ENCODE measurements around the gene EFTUD2. TPM values are rescaled to one million over a fixed set of nuclear protein-coding genes. Genes with fewer than 3 reads are reported as not detected.

EFTUD2 gene
- total RNA-seq, 4 donors from 2014 or later: 65.0 to 116 (median 81.3) TPM

GRCh38 chr17:44865231-44865660 lies 34.0 kb downstream of the EFTUD2 start:
- H3K27ac ChIP-seq: no peak overlapping the region
- ATAC-seq (peak; percentile 42 to 49), DNase-seq (peak; percentile 20 to 31)
- H3K27me3 ChIP-seq: no peaks in the 10 kb centered on the region
- peaks cover 0 to 92% of the 10 kb centered on the region in 2 donors for H3K36me3 ChIP-seq
- TF ChIP-seq CTCF (IDR thresholded peaks at IDR 0.05 in 4 of 5, conservative IDR thresholded peaks at IDR 0.05 in 1 of 5) (peak; percentile 70 to 88 (median 78)), POLR2A (IDR thresholded peaks at IDR 0.05) (no peak)
- H3K4me3 ChIP-seq: no peak overlapping the region
- in situ Hi-C loops (cut with MboI; ENCODE audit: low sequenced_read_pairs in 4 of 4) (loop anchor here (5.0 to 10.0 kb wide), 3 partner anchors 88 to 93 kb away; no protein-coding TSS in a partner anchor), intact Hi-C loops (cut with DNase I; ENCODE audit: low total_unique reads) (loop anchor here (1.0 kb wide), 1 partner anchor 90 kb away; no protein-coding TSS in a partner anchor)
- no peaks in the 10 kb centered on the region for H3K4me1 ChIP-seq
- H3K9me3 ChIP-seq: no peaks in the 10 kb centered on the region

- H3K36me3 ChIP-seq: peaks cover 0 to 92% of the 10 kb centered on the region in 2 donors
- H3K4me3 ChIP-seq: no peak overlapping the region
- H3K4me1 ChIP-seq: no peaks in the 10 kb centered on the region
- in situ Hi-C loops (cut with MboI; ENCODE audit: low sequenced_read_pairs in 4 of 4) (loop anchor here (5.0 to 10.0 kb wide), 3 partner anchors 88 to 93 kb away; no protein-coding TSS in a partner anchor), intact Hi-C loops (cut with DNase I; ENCODE audit: low total_unique reads) (loop anchor here (1.0 kb wide), 1 partner anchor 90 kb away; no protein-coding TSS in a partner anchor)
- no peak for TF ChIP-seq CTCF (IDR thresholded peaks at IDR 0.05 in 4 of 5, conservative IDR thresholded peaks at IDR 0.05 in 1 of 5)
- TF ChIP-seq POLR2A (IDR thresholded peaks at IDR 0.05): no peak
- no peak overlapping the region for H3K27ac ChIP-seq
- H3K9me3 ChIP-seq: no peaks in the 10 kb centered on the region
- no peaks in the 10 kb centered on the region for H3K27me3 ChIP-seq
- DNase-seq (no peak), ATAC-seq (no peak)
Observed at GRCh38 chr17:44864831-44865230, 34.4 kb downstream of the EFTUD2 start.

- Histone ChIP-seq H3K4me3 (no peak overlapping the region), H3K9me3 (no peaks in the 10 kb centered on the region), H3K4me1 (no peaks in the 10 kb centered on the region), H3K27ac (no peak overlapping the region), H3K36me3 (peaks cover 0 to 92% of the 10 kb centered on the region in 2 donors), H3K27me3 (no peaks in the 10 kb centered on the region)
- TF ChIP-seq POLR2A (IDR thresholded peaks at IDR 0.05) (no peak), CTCF (IDR thresholded peaks at IDR 0.05 in 4 of 5, conservative IDR thresholded peaks at IDR 0.05 in 1 of 5) (no peak)
- no peak for ATAC-seq
- DNase-seq: no peak
- intact Hi-C loops (cut with DNase I; ENCODE audit: low total_unique reads) (no loop called here), in situ Hi-C loops (cut with MboI; ENCODE audit: low sequenced_read_pairs in 4 of 4) (loop anchor here in 1 of 4 donors (10.0 kb wide), 1 partner anchor 88 kb away; no protein-coding TSS in a partner anchor)
Observed at GRCh38 chr17:44863061-44863918, 36.0 kb downstream of the EFTUD2 start.

GRCh38 chr17:44862278-44862914 lies 36.8 kb downstream of the EFTUD2 start:
- Histone ChIP-seq H3K9me3 (no peaks in the 10 kb centered on the region), H3K27me3 (no peaks in the 10 kb centered on the region), H3K4me3 (no peak overlapping the region), H3K27ac (no peak overlapping the region), H3K36me3 (peaks cover 0 to 92% of the 10 kb centered on the region in 2 donors), H3K4me1 (no peaks in the 10 kb centered on the region)
- no peak for ATAC-seq
- DNase-seq: no peak
- in situ Hi-C loops (cut with MboI; ENCODE audit: low sequenced_read_pairs in 4 of 4) (loop anchor here in 1 of 4 donors (10.0 kb wide), 1 partner anchor 88 kb away; no protein-coding TSS in a partner anchor), intact Hi-C loops (cut with DNase I; ENCODE audit: low total_unique reads) (no loop called here)
- TF ChIP-seq CTCF (IDR thresholded peaks at IDR 0.05 in 4 of 5, conservative IDR thresholded peaks at IDR 0.05 in 1 of 5) (no peak), POLR2A (IDR thresholded peaks at IDR 0.05) (no peak)

Measured in gastrocnemius medialis (tissue), 4 donors.